NCI-H1930 (cell line): ENCODE results near the gene HLA-DOA.

ENCODE experiments used
- DNase-seq, 2 experiments: peaks; one replicate each; lab custom pipeline; 2025; lab: John Stamatoyannopoulos, UW

HLA-DOA gene

GRCh38 chr6:33017018-33017417 lies 7.6 kb upstream of the HLA-DOA start:
- DNase-seq, result no peak

GRCh38 chr6:33015798-33016197 lies 6.4 kb upstream of the HLA-DOA start:
- DNase-seq, result no peak

GRCh38 chr6:33014841-33015634 lies 5.6 kb upstream of the HLA-DOA start:
- DNase-seq, result peak; percentile 16 to 51

GRCh38 chr6:33013608-33014007 lies 4.2 kb upstream of the HLA-DOA start:
- no peak for DNase-seq

GRCh38 chr6:33010356-33010755 lies 965 bp upstream of the HLA-DOA start:
- DNase-seq, result no peak

- DNase-seq, result no peak
These were observed 1.5 kb downstream of the HLA-DOA start for GRCh38 chr6:33007831-33008400.

GRCh38 chr6:33004940-33005339 lies 4.5 kb downstream of the HLA-DOA start:
- DNase-seq, result no peak

GRCh38 chr6:33001685-33002084 lies 7.7 kb downstream of the HLA-DOA start:
- DNase-seq, result no peak

GRCh38 chr6:33000055-33000454 lies 9.3 kb downstream of the HLA-DOA start:
- DNase-seq, result peak; percentile 9 to 64

GRCh38 chr6:32995448-32995847 lies 13.9 kb downstream of the HLA-DOA start:
- DNase-seq, result no peak

- no peak for DNase-seq
These were observed 15.9 kb downstream of the HLA-DOA start for GRCh38 chr6:32993363-32993973.

- DNase-seq, result no peak
These were observed 17.4 kb downstream of the HLA-DOA start for GRCh38 chr6:32991972-32992371.

GRCh38 chr6:32989368-32989767 lies 20.0 kb downstream of the HLA-DOA start:
- no peak for DNase-seq

- DNase-seq, result peak; percentile 64 to 83
These were observed 24.6 kb downstream of the HLA-DOA start for GRCh38 chr6:32984622-32985389.

GRCh38 chr6:32983964-32984621 lies 25.3 kb downstream of the HLA-DOA start:
- DNase-seq, result no peak

- no peak for DNase-seq
These were observed 25.9 kb downstream of the HLA-DOA start for GRCh38 chr6:32983493-32983848.

GRCh38 chr6:32982702-32983492 lies 26.5 kb downstream of the HLA-DOA start:
- no peak for DNase-seq

GRCh38 chr6:32982084-32982701 lies 27.2 kb downstream of the HLA-DOA start:
- DNase-seq, result peak in 1 of 2 experiments; percentile 28

- no peak for DNase-seq
These were observed 28.8 kb downstream of the HLA-DOA start for GRCh38 chr6:32980488-32981038.

- DNase-seq, result no peak
These were observed 29.5 kb downstream of the HLA-DOA start for GRCh38 chr6:32979720-32980487.
